Activated B cell treated with CpG ODN at 0.5 μM for 24 hours (primary cell): Measurements from ENCODE around the gene RNF186. TPM values are rescaled to one million over a fixed set of nuclear protein-coding genes. Genes with fewer than 3 reads are reported as not detected.
"Not testable (repeated sequence)": the region's sequence is repeated elsewhere in the genome, so short reads cannot be mapped to it uniquely, and the experiment has no call there.

Experiments used
- ATAC-seq: fragments of 200-7000 bp; cut with Tn5 transposase; one replicate; pipeline ENCODE4 v1.10.0; 2021; ENCODE audit warnings: low read depth, mild to moderate bottlenecking, moderate library complexity
- CTCF ChIA-PET: fragments of 350-600 bp; sonication (Branson Sonifier 250); formaldehyde crosslinking; loops from one replicate; lab custom pipeline; 2021; ENCODE audit warnings: antibody characterized with exemption; lab: Charles Lee
- POLR2A ChIA-PET: fragments of 350-600 bp; sonication (Branson Sonifier 250); formaldehyde crosslinking; loops from one replicate; lab custom pipeline; 2021; ENCODE audit warnings: antibody characterized with exemption; lab: Charles Lee
- DNase-seq: peaks from one replicate; pipeline ENCODE4 v3.0.0; 2022
- H3K27ac Mint-ChIP-seq: one replicate; pipeline ENCODE4 v1.8.0; 2020; ENCODE audit warnings: mixed read lengths
- H3K27me3 Mint-ChIP-seq: one replicate; pipeline ENCODE4 v1.8.0; 2021; ENCODE audit warnings: mixed read lengths
- H3K36me3 Mint-ChIP-seq: one replicate; pipeline ENCODE4 v1.8.0; 2021; ENCODE audit warnings: low read depth, mixed read lengths
- H3K4me1 Mint-ChIP-seq: one replicate; pipeline ENCODE4 v1.8.0; 2021; ENCODE audit warnings: mixed read lengths
- H3K4me3 Mint-ChIP-seq: one replicate; pipeline ENCODE4 v1.8.0; 2020; ENCODE audit warnings: mild to moderate bottlenecking, mixed read lengths
- H3K9me3 Mint-ChIP-seq: one replicate; pipeline ENCODE4 v1.8.0; 2020; ENCODE audit warnings: mixed read lengths
- CTCF ChIP-seq: fragments of 200-600 bp; IDR thresholded peaks from one replicate; pipeline ENCODE4 v1.8.0; 2022; ENCODE audit warnings: antibody characterized with exemption, mild to moderate bottlenecking
- intact Hi-C: fragments of 100-400 bp; cut with micrococcal nuclease; formaldehyde crosslinking; loops from one replicate; pipeline ENCODE4 v1.15.1; 2024
- total RNA-seq: library from RNA; stranded (reverse); gene quantifications from 2 replicates; pipeline ENCODE4 v1.2.3, GENCODE V29; 2022

Gene RNF186
- total RNA-seq, 1 donor from 2014 or later = not detected

GRCh38 chr1:19792237-19793002 lies 22.7 kb downstream of the RNF186 start:
- peaks cover 63% of the 10 kb centered on the region for H3K36me3 Mint-ChIP-seq
- H3K4me1 Mint-ChIP-seq = peaks cover 15% of the 10 kb centered on the region
- POLR2A ChIA-PET = interaction anchor here (0.7 kb wide), 1 partner anchor 90 kb away, joined by 5 read pairs; the partner anchor contains the start of gene OTUD3
- CTCF ChIA-PET = no interaction called here
- DNase-seq (no peak), ATAC-seq (no peak)
- no peak overlapping the region for H3K27ac Mint-ChIP-seq
- no peak for TF ChIP-seq CTCF
- no peaks in the 10 kb centered on the region for H3K27me3 Mint-ChIP-seq
- H3K9me3 Mint-ChIP-seq = peaks cover 3% of the 10 kb centered on the region
- no peak overlapping the region for H3K4me3 Mint-ChIP-seq
- intact Hi-C loops = no loop called here

DNA sequence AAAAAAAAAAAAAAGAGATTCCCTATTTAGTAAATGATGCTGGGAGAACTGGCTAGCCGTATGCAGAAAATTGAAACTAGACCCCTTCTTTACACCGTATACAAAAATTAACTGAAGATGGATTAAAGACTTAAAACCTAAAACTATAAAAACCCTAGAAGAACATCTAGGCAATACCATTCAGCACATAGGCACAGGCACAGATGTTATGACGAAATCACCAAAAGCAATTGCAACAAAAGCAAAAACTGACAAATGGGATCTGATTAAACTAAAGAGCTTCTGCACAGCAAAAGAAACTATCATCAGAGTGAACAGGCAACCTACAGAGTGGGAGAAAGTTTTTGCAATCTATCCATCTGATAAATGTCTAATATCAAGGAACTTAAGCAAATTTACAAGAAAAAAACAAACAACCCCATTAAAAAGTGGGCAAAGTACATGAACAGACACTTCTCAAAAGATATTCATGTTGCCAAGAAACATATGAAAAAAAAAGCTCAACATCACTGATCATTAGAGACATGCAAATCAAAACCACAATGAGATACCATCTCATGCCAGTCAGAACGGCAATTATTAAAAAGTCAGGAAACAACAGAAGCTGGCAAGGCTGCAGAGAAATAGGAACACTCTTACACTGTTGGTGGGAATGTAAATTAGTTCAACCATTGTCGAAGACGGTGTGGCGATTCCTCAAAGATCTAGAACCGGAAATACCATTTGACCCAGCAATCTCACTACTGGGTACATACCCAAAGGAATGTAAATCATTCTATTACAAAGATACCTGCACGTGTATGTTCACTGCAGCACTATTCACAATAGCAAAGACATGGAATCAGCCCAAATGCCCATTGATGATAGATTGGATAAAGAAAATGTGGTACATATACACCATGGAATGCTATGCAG lies 24.8 kb downstream of the RNF186 start:
- H3K9me3 Mint-ChIP-seq, H3K4me3 Mint-ChIP-seq, CTCF ChIA-PET: not testable (repeated sequence)

GRCh38 chr1:19786988-19787423 lies 28.1 kb downstream of the RNF186 start:
- no peak overlapping the region for H3K4me3 Mint-ChIP-seq
- DNase-seq = no peak
- H3K27me3 Mint-ChIP-seq = no peaks in the 10 kb centered on the region
- ChIA-PET POLR2A (no interaction called here), CTCF (no interaction called here)
- TF ChIP-seq CTCF = no peak
- no peak overlapping the region for H3K27ac Mint-ChIP-seq
- ATAC-seq = no peak
- H3K9me3 Mint-ChIP-seq = no peaks in the 10 kb centered on the region
- H3K4me1 Mint-ChIP-seq = peaks cover 9% of the 10 kb centered on the region
- H3K36me3 Mint-ChIP-seq = peaks cover 68% of the 10 kb centered on the region
- intact Hi-C loops = no loop called here

More for the DNA sequence above, 24.8 kb downstream of the RNF186 start:
- peaks cover 70% of the 10 kb centered on the region for H3K36me3 Mint-ChIP-seq
- H3K27me3 Mint-ChIP-seq, ATAC-seq, DNase-seq, H3K27ac Mint-ChIP-seq, intact Hi-C loops, POLR2A ChIA-PET: not testable (repeated sequence)
- H3K4me1 Mint-ChIP-seq = peaks cover 15% of the 10 kb centered on the region

GRCh38 chr1:19785660-19786059 lies 29.4 kb downstream of the RNF186 start:
- Mint-ChIP-seq H3K4me1 (peaks cover 7% of the 10 kb centered on the region), H3K27me3 (no peaks in the 10 kb centered on the region), H3K4me3 (no peak overlapping the region), H3K36me3 (peaks cover 66% of the 10 kb centered on the region), H3K27ac (no peak overlapping the region), H3K9me3 (no peaks in the 10 kb centered on the region)
- ChIA-PET CTCF (no interaction called here), POLR2A (no interaction called here)
- ATAC-seq (no peak), DNase-seq (no peak)
- intact Hi-C loops = no loop called here
- no peak for TF ChIP-seq CTCF

DNA sequence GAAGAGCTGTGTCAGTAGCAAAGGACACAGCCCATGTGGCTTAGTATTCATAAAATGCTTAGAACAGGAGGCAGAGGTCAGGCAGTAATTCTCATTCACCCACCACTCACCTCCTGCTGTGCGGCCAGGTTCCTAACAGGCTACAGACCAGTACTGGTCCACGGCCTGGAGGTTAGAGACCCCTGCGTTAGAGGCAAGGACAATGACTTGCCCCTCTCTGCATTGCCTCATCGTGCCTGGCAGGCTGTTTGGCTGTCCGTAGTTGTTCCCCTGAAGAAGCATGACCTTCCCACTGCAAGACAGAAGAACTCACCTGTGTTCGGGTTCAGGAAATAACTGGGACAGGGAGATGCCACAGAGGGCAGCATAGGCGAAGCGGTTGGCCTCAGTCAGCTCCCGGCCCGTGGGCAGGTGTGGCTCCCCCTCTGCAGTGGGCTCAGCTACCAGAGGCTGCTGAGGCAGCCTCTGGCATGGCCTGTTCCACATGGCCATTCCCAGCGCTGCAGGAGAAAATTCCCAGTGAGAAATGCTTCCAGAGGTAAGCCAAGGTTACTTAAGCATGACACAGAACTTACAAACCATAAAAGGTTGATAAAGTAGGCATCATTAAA lies 34.7 kb downstream of the RNF186 start:
- CTCF ChIA-PET = no interaction called here

More for the DNA sequence above, 34.7 kb downstream of the RNF186 start:
- Mint-ChIP-seq H3K4me1 (no peaks in the 10 kb centered on the region), H3K36me3 (peaks cover 74% of the 10 kb centered on the region), H3K27ac (no peak overlapping the region), H3K27me3 (no peaks in the 10 kb centered on the region), H3K4me3 (no peak overlapping the region), H3K9me3 (peaks cover 2% of the 10 kb centered on the region)
- intact Hi-C loops = no loop called here
- TF ChIP-seq CTCF = no peak
- DNase-seq (no peak), ATAC-seq (no peak)
- POLR2A ChIA-PET = no interaction called here
